Osteocyte (in vitro differentiated cells): Measurements from ENCODE around the gene BRD3. TPM values are rescaled to one million over a fixed set of nuclear protein-coding genes. Genes with fewer than 3 reads are reported as not detected.
"Not testable (repeated sequence)": the region's sequence is repeated elsewhere in the genome, so short reads cannot be mapped to it uniquely, and the experiment has no call there.

ENCODE experiments used
- DNase-seq: peaks from one replicate; pipeline ENCODE4 v3.0.0; 2021; ENCODE audit warnings: mixed read lengths; ENCODE audit not compliant: unreplicated experiment; ENCODE audit errors: extremely low spot score
- H3K27ac Mint-ChIP-seq: one replicate; pipeline ENCODE4 v1.8.0; 2021; ENCODE audit warnings: mild to moderate bottlenecking, mixed read lengths; ENCODE audit not compliant: unreplicated experiment
- H3K27me3 Mint-ChIP-seq: one replicate; pipeline ENCODE4 v1.8.0; 2021; ENCODE audit warnings: mixed read lengths; ENCODE audit not compliant: unreplicated experiment
- H3K36me3 Mint-ChIP-seq: one replicate; pipeline ENCODE4 v1.8.0; 2021; ENCODE audit warnings: mixed read lengths; ENCODE audit not compliant: unreplicated experiment
- H3K4me1 Mint-ChIP-seq: one replicate; pipeline ENCODE4 v1.8.0; 2021; ENCODE audit warnings: mixed read lengths; ENCODE audit not compliant: unreplicated experiment
- H3K4me3 Mint-ChIP-seq: one replicate; pipeline ENCODE4 v1.8.0; 2021; ENCODE audit warnings: mild to moderate bottlenecking, moderate library complexity, mixed read lengths; ENCODE audit not compliant: unreplicated experiment
- H3K9me3 Mint-ChIP-seq: one replicate; pipeline ENCODE4 v1.8.0; 2021; ENCODE audit warnings: mixed read lengths; ENCODE audit not compliant: unreplicated experiment
- total RNA-seq: library from RNA; stranded (reverse); gene quantifications from 2 replicates; pipeline ENCODE4 v1.2.1, GENCODE V29; 2021
- TF ChIP-seq, protein P1 (sequence below): fragments of 200-600 bp; sonication (generic); IDR thresholded peaks from 2 replicates; pipeline ENCODE4 v1.5.0; 2021; ENCODE audit warnings: antibody characterized with exemption, mild to moderate bottlenecking, moderate library complexity

Gene BRD3
- total RNA-seq, 1 donor from 2014 or later, result 56.2 TPM

DNA sequence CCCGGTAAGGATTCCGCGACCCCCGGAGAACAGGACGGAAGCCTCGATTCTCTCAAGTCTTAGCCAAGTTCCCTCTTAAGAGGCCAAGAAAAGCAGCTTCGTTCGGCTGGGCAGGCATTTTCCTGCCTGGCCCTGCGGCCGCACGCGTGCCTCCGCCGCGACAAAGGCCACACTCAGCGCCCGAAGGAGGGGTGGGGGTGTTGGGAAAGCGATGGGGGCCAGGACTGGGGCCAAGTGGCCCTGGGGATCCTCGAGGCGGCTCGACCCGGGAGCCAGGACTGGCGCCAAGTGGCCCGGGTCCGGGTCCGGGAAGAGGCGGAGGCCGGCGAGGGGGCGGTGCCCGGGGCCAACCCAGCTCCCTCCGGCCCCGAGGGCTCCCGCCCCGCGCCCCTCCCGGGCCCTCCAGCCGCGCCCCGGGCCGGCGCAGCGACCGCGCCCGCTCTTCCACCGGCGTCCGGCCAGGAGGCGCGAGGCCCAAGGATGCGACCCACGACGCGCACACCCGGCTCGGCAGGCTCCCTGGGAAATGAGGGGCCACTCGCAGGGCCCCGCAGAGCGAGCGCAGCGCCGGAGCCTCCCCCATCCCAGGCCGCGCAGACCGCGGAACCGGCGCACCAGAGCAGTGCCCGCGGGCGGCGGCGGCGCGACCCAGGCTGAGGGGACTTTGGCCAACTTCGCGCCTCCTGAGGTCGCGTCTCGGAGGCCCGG lies 76.5 kb downstream of the BRD3 start:
- DNase-seq, result no peak
- Mint-ChIP-seq H3K9me3 (no peaks in the 10 kb centered on the region), H3K4me1 (peaks cover 31% of the 10 kb centered on the region), H3K36me3 (no peaks in the 10 kb centered on the region), H3K27me3 (no peaks in the 10 kb centered on the region), H3K27ac (peak overlapping the region; percentile 90), H3K4me3 (peak overlapping the region; percentile 79)
- TF ChIP-seq, protein P1, sequence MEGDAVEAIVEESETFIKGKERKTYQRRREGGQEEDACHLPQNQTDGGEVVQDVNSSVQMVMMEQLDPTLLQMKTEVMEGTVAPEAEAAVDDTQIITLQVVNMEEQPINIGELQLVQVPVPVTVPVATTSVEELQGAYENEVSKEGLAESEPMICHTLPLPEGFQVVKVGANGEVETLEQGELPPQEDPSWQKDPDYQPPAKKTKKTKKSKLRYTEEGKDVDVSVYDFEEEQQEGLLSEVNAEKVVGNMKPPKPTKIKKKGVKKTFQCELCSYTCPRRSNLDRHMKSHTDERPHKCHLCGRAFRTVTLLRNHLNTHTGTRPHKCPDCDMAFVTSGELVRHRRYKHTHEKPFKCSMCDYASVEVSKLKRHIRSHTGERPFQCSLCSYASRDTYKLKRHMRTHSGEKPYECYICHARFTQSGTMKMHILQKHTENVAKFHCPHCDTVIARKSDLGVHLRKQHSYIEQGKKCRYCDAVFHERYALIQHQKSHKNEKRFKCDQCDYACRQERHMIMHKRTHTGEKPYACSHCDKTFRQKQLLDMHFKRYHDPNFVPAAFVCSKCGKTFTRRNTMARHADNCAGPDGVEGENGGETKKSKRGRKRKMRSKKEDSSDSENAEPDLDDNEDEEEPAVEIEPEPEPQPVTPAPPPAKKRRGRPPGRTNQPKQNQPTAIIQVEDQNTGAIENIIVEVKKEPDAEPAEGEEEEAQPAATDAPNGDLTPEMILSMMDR, result no peak

DNA sequence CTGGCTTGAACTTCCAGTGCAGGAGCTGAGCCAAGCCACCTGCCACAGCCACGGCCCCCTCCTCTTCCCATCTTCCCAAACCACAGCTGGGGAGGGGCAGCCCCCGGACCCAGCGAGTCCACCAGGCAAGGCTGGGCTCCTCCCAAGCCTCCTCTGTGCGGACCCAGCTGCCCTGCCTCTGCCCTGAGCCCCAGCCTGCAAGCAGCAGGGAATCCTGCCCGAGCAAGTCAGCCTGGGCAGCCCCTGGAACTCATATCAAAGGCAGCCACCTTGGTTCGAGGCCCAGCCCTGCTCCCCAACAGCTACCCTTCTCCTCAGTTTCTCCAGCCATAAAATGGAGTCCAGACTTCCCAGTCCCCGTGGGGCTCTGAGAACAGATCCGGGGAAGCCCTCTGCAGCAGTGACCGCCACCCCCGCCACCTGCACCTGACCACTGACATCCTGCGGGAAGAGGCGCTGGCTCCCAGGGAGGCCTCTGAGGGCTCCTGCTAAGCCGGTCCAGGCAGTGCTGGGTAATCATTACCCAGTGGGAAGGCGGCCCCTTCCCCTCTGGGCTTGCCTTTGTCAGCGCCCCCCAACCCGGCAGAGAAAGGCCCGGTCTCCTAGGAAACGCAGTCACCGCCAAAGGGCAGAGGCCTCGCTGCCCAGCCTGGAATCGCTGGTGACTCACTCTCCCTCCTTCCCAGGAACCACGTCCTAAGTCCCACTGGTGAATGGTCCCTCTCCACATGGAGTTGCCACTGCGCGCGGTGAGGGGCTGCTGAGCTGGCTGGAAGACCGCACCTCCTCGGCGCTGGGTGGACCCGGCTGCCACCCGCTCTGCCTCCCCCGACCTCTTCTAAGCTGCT lies 77.2 kb downstream of the BRD3 start:
- peak; percentile 87 for DNase-seq
- Mint-ChIP-seq H3K27ac (peak overlapping the region; percentile 90), H3K36me3 (no peaks in the 10 kb centered on the region), H3K27me3 (no peaks in the 10 kb centered on the region), H3K4me1 (peaks cover 31% of the 10 kb centered on the region), H3K9me3 (no peaks in the 10 kb centered on the region), H3K4me3 (peak overlapping the region; percentile 79)
- TF ChIP-seq, protein P1, result no peak

DNA sequence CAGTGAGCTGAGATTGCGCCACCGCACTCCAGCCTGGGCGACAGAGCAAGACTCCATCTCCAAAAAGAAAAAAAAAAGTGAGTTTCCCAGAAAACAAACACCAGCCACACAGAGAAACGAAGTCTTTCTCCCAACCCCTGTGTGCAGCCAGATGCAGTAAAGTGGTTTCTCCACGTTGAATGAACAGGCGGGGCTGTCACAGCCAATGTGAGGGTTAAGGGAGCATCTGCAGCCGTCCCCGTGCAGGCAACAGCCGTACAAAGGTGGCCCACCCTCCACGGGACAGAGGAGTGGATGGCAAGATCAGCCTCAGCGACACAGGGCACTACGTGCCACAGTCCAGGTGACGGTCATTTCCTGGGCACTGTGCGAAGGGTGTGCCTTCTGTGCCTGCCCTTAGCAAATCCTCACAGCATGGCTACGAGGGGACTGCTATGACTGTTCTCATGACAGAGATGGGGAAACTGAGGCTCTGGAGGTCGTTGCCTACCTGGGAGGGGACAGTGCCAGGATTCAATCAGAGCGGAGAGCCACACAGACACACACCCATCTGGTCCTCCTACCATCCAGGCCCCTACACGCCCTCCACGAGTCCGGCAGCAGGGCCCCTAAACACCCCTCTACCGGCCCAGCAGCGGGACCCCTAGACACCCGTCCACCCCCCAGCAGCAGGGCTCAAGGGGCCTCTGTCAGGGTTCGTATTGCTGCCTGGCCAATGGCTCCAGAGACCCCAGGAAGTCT lies 78.0 kb downstream of the BRD3 start:
- TF ChIP-seq, protein P1, result no peak
- no peak for DNase-seq
- Mint-ChIP-seq H3K4me1 (peaks cover 31% of the 10 kb centered on the region), H3K4me3 (peak overlapping the region; percentile 79), H3K36me3 (no peaks in the 10 kb centered on the region), H3K9me3 (no peaks in the 10 kb centered on the region), H3K27me3 (no peaks in the 10 kb centered on the region), H3K27ac (peak overlapping the region; percentile 10)

DNA sequence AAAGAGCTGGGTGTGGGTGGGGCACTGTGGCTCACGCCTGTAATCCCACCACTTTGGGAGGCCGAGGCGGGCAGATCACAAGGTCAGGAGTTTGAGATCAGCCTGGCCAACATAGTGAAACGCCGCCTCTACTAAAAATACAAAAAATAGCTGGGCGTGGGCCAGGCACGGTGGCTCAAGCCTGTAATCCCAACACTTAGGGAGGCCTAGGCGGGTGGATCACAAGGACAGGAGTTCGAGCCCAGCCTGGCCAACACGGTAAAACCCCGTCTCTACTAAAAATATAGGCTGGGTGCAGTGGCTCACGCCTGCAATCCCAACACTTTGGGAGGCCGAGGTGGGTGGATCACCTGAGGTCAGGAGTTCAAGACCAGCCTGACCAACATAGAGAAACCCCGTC lies 79.1 kb downstream of the BRD3 start:
- not testable (repeated sequence) for H3K9me3 Mint-ChIP-seq, H3K27ac Mint-ChIP-seq, H3K36me3 Mint-ChIP-seq, H3K4me3 Mint-ChIP-seq, DNase-seq, H3K27me3 Mint-ChIP-seq
- H3K4me1 Mint-ChIP-seq, result peaks cover 24% of the 10 kb centered on the region

DNA sequence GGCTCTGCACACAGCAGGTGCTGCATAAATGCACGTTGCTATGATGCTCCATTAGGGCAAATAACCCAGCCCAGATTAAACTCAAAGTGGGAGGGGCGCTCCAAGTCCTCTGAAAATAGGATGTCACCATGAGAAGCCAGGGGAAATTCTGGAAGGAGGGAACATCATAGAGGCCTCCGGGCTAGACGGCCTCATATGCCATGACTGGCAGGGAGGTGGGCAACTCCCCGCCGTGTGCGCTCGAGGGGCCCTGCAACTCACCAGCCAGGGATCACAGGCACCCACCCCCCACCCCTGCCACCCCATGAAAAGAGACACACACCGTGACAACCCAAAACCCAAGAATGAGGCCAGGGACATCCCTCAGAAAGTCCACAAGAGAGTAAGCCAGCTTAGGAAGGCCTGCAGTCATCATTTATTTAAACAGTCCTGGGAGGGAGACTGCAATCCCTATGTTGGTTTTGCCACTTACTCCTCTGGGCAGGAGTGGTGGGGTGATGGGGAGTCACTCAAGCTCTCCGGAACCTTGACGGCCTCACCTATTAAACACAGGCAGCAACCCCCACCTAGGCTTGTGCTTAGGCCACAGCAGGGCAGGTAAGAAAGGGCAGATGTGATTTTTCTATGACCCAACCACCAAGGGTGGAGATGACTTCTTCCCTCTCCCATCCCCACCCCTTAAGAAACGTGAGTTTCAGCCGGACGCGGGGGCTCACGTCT lies 79.7 kb downstream of the BRD3 start:
- Mint-ChIP-seq H3K27me3 (no peaks in the 10 kb centered on the region), H3K4me3 (no peak overlapping the region), H3K36me3 (no peaks in the 10 kb centered on the region), H3K9me3 (no peaks in the 10 kb centered on the region), H3K4me1 (peaks cover 25% of the 10 kb centered on the region), H3K27ac (no peak overlapping the region)
- no peak for DNase-seq
- TF ChIP-seq, protein P1, result no peak
